PFSK-1 (cell line): ENCODE data around the gene JAKMIP1. TPM values are rescaled to one million over a fixed set of nuclear protein-coding genes. Genes with fewer than 3 reads are reported as not detected.

Source experiments
- FOXP2 ChIP-seq: optimal IDR thresholded peaks from 2 replicates; pipeline ENCODE3; 2011; ENCODE audit warnings: borderline replicate concordance, control low read depth, inconsistent platforms; ENCODE audit not compliant: insufficient read depth; ENCODE audit errors: extremely low read length, extremely low read depth
- POLR2AphosphoS5 ChIP-seq: IDR thresholded peaks from 2 replicates; pipeline ENCODE4 v1.6.1; 2012; ENCODE audit warnings: low read depth, mild to moderate bottlenecking, control low read depth, low read length, moderate library complexity
- REST ChIP-seq, 2 experiments: IDR thresholded peaks; 2 replicates each; pipeline versions ENCODE4 v1.6.1 to v1.8.0; 2011 to 2012; ENCODE audit warnings: low read depth in 2 of 2, low read length in 2 of 2, control low read depth in 1 of 2, inconsistent platforms in 1 of 2, mild to moderate bottlenecking in 1 of 2, moderate library complexity in 1 of 2; ENCODE audit not compliant: insufficient read depth in 1 of 2
- SIN3A ChIP-seq: IDR thresholded peaks from 2 replicates; pipeline ENCODE4 v1.6.1; 2012; ENCODE audit warnings: mild to moderate bottlenecking, low read length, moderate library complexity, borderline replicate concordance; ENCODE audit not compliant: insufficient read depth
- TAF1 ChIP-seq: IDR thresholded peaks from 2 replicates; pipeline ENCODE4 v1.6.1; 2012; ENCODE audit warnings: low read length, control low read depth, borderline replicate concordance; ENCODE audit not compliant: insufficient read depth
- polyA plus RNA-seq: library from polyadenylated mRNA; unstranded; fragments of >200 nt; gene quantifications from one replicate; pipeline ENCODE4 v1.2.1, GENCODE V29; 2012; ENCODE audit warnings: low read depth, missing spikeins; ENCODE audit not compliant: insufficient read length

JAKMIP1 gene
- not detected for polyA plus RNA-seq

GRCh38 chr4:6200011-6200921, at the start of gene JAKMIP1:
Gene JAKMIP1, minus strand, starts transcription at chr4:6200549. Its CDS starts 87,699 bp downstream, at chr4:6112850.
- TF ChIP-seq FOXP2 (no peak), REST (IDR thresholded peaks at IDR 0.05; ENCODE audit: insufficient read depth in 1 of 2, low read depth in 2 of 2, low read length in 2 of 2) (no peak), POLR2AphosphoS5 (no peak)

GRCh38 chr4:6248394-6248793, 48.0 kb upstream of the JAKMIP1 start:
- no peak for TF ChIP-seq POLR2AphosphoS5
- TF ChIP-seq FOXP2, result no peak
- TF ChIP-seq SIN3A, result no peak
- no peak for TF ChIP-seq TAF1
- TF ChIP-seq REST (IDR thresholded peaks at IDR 0.05; ENCODE audit: insufficient read depth in 1 of 2, low read depth in 2 of 2, low read length in 2 of 2), result no peak

- TF ChIP-seq POLR2AphosphoS5, result no peak
- TF ChIP-seq REST (IDR thresholded peaks at IDR 0.05; ENCODE audit: insufficient read depth in 1 of 2, low read depth in 2 of 2, low read length in 2 of 2), result no peak
- TF ChIP-seq TAF1, result no peak
- no peak for TF ChIP-seq FOXP2
- TF ChIP-seq SIN3A, result no peak
These were observed 45.9 kb upstream of the JAKMIP1 start for GRCh38 chr4:6246170-6246634.

- no peak for TF ChIP-seq SIN3A
- TF ChIP-seq POLR2AphosphoS5, result no peak
- no peak for TF ChIP-seq FOXP2
- no peak for TF ChIP-seq REST (IDR thresholded peaks at IDR 0.05; ENCODE audit: insufficient read depth in 1 of 2, low read depth in 2 of 2, low read length in 2 of 2)
- no peak for TF ChIP-seq TAF1
These were observed 45.2 kb upstream of the JAKMIP1 start for GRCh38 chr4:6245246-6246169.
